ENCODE results near the gene SCAPER. TPM values are rescaled to one million over a fixed set of nuclear protein-coding genes. Genes with fewer than 3 reads are reported as not detected.

The SCAPER gene
- polyA plus RNA-seq, 2 of the 4 experiments (the other 2 are of a cell fraction) = 4.9 to 5.5 TPM

DNA sequence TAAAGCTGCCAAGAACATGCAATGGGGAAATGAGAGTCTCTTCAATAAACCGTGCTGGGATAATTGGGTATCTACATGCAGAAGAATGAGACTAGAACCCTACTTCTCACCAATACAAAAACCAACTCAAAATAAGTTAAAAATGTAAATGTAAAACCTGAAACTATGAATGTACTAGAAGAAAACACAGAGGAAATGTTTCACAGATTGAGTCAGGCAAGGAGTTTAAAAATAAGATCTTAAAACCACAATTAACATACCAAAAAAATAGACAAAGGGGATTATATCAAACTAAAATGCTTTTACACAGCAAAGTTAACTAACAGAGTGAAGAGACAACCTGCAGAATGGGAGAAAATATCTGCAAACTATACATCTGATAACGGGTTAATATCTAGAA, 478.2 kb downstream of the SCAPER start:
- H3K4me3 ChIP-seq = no peak overlapping the region
- WGBS (ENCODE audit: missing lambda C conversion rate) = 28% methylated on average over 2 of the region's 2 CpGs
- ATAC-seq = no peak
- no peak for TF ChIP-seq SREBF2 (IDR thresholded peaks at IDR 0.05)
- no peak for TF ChIP-seq ELK1 (IDR thresholded peaks at IDR 0.05; ENCODE audit: low read depth, low read length)
- no peak for TF ChIP-seq HOXB13 (CRISPR knock-in tag; IDR thresholded peaks at IDR 0.05; ENCODE audit: low read depth)
- no peak for TF ChIP-seq CTCF (IDR thresholded peaks at IDR 0.05)
- TF ChIP-seq GATA3 (IDR thresholded peaks at IDR 0.05; ENCODE audit: borderline replicate concordance) = no peak
- TF ChIP-seq, protein P1, sequence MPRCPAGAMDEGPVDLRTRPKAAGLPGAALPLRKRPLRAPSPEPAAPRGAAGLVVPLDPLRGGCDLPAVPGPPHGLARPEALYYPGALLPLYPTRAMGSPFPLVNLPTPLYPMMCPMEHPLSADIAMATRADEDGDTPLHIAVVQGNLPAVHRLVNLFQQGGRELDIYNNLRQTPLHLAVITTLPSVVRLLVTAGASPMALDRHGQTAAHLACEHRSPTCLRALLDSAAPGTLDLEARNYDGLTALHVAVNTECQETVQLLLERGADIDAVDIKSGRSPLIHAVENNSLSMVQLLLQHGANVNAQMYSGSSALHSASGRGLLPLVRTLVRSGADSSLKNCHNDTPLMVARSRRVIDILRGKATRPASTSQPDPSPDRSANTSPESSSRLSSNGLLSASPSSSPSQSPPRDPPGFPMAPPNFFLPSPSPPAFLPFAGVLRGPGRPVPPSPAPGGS (IDR thresholded peaks at IDR 0.05) = no peak
- no peak for TF ChIP-seq NFE2L2 (conservative IDR thresholded peaks at IDR 0.05; ENCODE audit: low read length)
- TF ChIP-seq, protein P2, sequence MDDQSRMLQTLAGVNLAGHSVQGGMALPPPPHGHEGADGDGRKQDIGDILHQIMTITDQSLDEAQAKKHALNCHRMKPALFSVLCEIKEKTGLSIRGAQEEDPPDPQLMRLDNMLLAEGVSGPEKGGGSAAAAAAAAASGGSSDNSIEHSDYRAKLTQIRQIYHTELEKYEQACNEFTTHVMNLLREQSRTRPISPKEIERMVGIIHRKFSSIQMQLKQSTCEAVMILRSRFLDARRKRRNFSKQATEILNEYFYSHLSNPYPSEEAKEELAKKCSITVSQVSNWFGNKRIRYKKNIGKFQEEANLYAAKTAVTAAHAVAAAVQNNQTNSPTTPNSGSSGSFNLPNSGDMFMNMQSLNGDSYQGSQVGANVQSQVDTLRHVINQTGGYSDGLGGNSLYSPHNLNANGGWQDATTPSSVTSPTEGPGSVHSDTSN (IDR thresholded peaks at IDR 0.05) = no peak
- TF ChIP-seq KDM1A (IDR thresholded peaks at IDR 0.05; ENCODE audit: low read depth) = no peak
- TF ChIP-seq MAFK (IDR thresholded peaks at IDR 0.05; ENCODE audit: partially characterized antibody) = no peak
- ChIA-PET POLR2A (no interaction called here), CTCF (no interaction called here)
- H3K4me1 ChIP-seq = no peaks in the 10 kb centered on the region
- no peak overlapping the region for H3K4me2 ChIP-seq
- H3K9me3 ChIP-seq = no peaks in the 10 kb centered on the region
- FAIRE-seq = peak; percentile 7
- DNase-seq (ENCODE audit: low read depth in 1 of 2, low spot score in 1 of 2) = no peak
- no peak overlapping the region for H3K27ac ChIP-seq

DNA sequence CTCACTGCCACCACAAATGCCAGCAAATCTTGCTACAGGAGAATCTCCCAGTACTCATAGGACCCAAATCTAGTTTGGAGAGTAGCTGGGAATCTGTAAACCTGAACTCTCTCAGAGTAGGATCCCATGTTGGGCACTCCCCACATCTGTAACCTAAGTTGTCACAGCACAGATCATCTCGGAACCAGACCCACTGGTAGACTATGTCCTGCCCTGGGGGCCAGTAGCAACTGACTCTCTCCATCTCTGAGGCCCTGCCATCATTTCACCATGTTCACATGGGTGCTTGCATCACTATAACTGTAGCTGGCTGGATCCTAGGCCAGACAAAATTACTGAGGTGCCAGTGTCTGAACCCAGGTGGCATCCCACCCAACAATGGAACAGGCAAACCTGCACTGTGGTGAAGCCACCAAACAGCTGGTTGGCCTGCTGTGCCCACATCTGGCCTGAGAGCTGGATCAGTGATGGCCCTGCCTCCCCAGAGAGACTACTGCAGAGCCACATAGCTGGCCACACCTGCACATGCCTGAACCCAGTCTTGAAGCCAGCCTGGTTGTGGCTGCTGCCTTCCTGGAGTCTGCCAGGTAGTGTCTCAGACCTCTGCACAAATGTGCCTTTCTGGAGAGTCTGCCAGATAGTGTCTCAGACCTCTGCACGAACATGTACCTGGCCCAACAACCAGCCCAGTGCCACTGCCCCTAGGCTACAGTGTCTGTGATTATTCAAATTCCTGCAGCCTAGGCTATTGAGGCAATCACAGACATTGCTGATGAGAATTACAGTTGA, 486.6 kb downstream of the SCAPER start:
- WGBS (ENCODE audit: missing lambda C conversion rate) = 48% methylated on average over 2 of the region's 2 CpGs
- no peak for DNase-seq (ENCODE audit: low read depth in 1 of 2, low spot score in 1 of 2)

GRCh38 chr15:76401285-76401684, 503.9 kb downstream of the SCAPER start:
- FAIRE-seq (peak; percentile 82), ATAC-seq (no peak), DNase-seq (ENCODE audit: low read depth in 1 of 2, low spot score in 1 of 2) (peak in 1 of 2 experiments; percentile 12)
- Histone ChIP-seq H3K9me3 (no peaks in the 10 kb centered on the region), H3K4me3 (no peak overlapping the region), H3K4me2 (no peak overlapping the region), H3K4me1 (no peaks in the 10 kb centered on the region), H3K27ac (no peak overlapping the region)
- ChIA-PET POLR2A (interaction anchor here (0.6 kb wide), 1 partner anchor 65 kb away, joined by 3 read pairs; the partner anchor contains the start of gene ISL2), CTCF (interaction anchor here (0.6 kb wide), 1 partner anchor 301 kb away, joined by 4 read pairs; no protein-coding TSS in a partner anchor)
- TF ChIP-seq ZC3H11A (IDR thresholded peaks at IDR 0.05) (no peak), POLR2A (IDR thresholded peaks at IDR 0.05; ENCODE audit: low read length) (no peak), ZFP36 (IDR thresholded peaks at IDR 0.05; ENCODE audit: borderline replicate concordance, partially characterized antibody) (no peak), KDM5A (IDR thresholded peaks at IDR 0.05) (no peak), TP53 (CRISPR knock-in tag; IDR thresholded peaks at IDR 0.05) (no peak), FOSL2 (IDR thresholded peaks at IDR 0.05) (no peak), FOSL2 (CRISPR knock-in tag; IDR thresholded peaks at IDR 0.05) (no peak), GATA3 (IDR thresholded peaks at IDR 0.05; ENCODE audit: borderline replicate concordance) (no peak), EP300 (IDR thresholded peaks at IDR 0.05) (no peak), HES2 (IDR thresholded peaks at IDR 0.05) (no peak)
- TF ChIP-seq, protein P3, sequence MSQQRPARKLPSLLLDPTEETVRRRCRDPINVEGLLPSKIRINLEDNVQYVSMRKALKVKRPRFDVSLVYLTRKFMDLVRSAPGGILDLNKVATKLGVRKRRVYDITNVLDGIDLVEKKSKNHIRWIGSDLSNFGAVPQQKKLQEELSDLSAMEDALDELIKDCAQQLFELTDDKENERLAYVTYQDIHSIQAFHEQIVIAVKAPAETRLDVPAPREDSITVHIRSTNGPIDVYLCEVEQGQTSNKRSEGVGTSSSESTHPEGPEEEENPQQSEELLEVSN (IDR thresholded peaks at IDR 0.05; ENCODE audit: borderline replicate concordance, low read depth) = no peak
- TF ChIP-seq, protein P1 (IDR thresholded peaks at IDR 0.05) = no peak
- WGBS (ENCODE audit: missing lambda C conversion rate) = 33% methylated on average over 1 of the region's 1 CpG

More for the DNA sequence above, 486.6 kb downstream of the SCAPER start:
- ATAC-seq = peak; percentile 38 to 43; a peak in 5 of 6 replicates
- Histone ChIP-seq H3K4me2 (no peak overlapping the region), H3K4me1 (no peaks in the 10 kb centered on the region), H3K9me3 (no peaks in the 10 kb centered on the region), H3K4me3 (no peak overlapping the region), H3K27ac (no peak overlapping the region)
- CTCF ChIA-PET = interaction anchor here (1.6 kb wide), 1 partner anchor 183 kb away, joined by 4 read pairs; no protein-coding TSS in a partner anchor
- POLR2A ChIA-PET = no interaction called here
- no peak for FAIRE-seq
- TF ChIP-seq HOXA7 (CRISPR knock-in tag; IDR thresholded peaks at IDR 0.05) (no peak), CBX8 (IDR thresholded peaks at IDR 0.05) (no peak), FOSL2 (IDR thresholded peaks at IDR 0.05) (no peak), FOSL2 (CRISPR knock-in tag; IDR thresholded peaks at IDR 0.05) (no peak)

All from A549 (cell line).